HG02759 (cell line): ENCODE data around the gene CERS6.

Source experiments
- ATAC-seq: cut with Tn5 transposase; IDR thresholded peaks from one replicate; pipeline ENCODE4 v1.9.1; 2021; ENCODE audit warnings: mild to moderate bottlenecking, moderate library complexity; ENCODE audit not compliant: unreplicated experiment

CERS6 gene

GRCh38 chr2:168819050-168819715 lies 363.1 kb downstream of the CERS6 start:
- ATAC-seq: no peak

GRCh38 chr2:168819829-168820489 lies 363.9 kb downstream of the CERS6 start:
- no peak for ATAC-seq

GRCh38 chr2:168821577-168821976 lies 365.5 kb downstream of the CERS6 start:
- no peak for ATAC-seq

GRCh38 chr2:168821992-168822391 lies 365.9 kb downstream of the CERS6 start:
- ATAC-seq: no peak
